Forelimb muscle (tissue), 1 donor: ENCODE data around the gene CCR7. TPM values are rescaled to one million over a fixed set of nuclear protein-coding genes. Genes with fewer than 3 reads are reported as not detected.

Experiments
- DNase-seq: peaks from one replicate; pipeline ENCODE4 v3.0.0-alpha.2; 2013; ENCODE audit warnings: low read depth
- polyA plus RNA-seq: library from polyadenylated mRNA; unstranded; fragments of 120-200 nt; gene quantifications from one replicate; pipeline ENCODE4 v1.2.1, GENCODE V29; 2013; ENCODE audit not compliant: insufficient read length

Gene CCR7
- polyA plus RNA-seq, 1 donor = 0.39 TPM

DNA sequence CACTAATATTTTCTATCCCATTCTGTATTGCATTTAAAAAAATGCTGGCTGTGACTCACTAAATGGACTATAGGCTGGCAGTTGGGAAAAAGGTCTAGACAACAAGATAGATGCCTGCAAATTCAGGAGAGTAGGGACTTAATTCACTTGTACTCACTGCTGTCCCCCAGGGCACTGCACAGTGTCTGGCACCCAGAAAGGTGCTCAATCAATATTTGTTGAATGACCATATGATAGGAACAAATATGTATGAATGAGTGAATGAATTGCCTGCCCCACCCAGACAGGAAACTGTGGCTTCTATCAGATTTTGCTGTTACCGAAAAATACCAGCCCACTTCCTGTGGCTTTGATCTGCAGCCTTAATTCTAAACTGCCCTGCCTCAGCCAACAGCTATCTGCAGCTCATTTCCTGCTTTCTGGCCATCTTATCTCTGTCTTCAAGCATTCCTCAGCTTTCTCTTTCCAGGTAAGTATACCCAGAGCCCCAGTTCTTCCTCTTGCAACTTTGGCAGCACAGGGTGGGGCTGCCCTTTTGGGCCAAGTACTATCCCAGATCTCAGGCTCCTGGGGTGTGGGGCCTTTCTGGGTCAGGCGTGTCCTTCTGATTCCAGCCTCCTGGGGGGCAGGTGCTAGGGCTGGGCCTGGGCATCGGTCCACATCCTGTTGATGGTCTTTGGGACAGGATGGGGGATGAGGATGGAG, 48.5 kb downstream of the CCR7 start:
- no peak for DNase-seq

DNA sequence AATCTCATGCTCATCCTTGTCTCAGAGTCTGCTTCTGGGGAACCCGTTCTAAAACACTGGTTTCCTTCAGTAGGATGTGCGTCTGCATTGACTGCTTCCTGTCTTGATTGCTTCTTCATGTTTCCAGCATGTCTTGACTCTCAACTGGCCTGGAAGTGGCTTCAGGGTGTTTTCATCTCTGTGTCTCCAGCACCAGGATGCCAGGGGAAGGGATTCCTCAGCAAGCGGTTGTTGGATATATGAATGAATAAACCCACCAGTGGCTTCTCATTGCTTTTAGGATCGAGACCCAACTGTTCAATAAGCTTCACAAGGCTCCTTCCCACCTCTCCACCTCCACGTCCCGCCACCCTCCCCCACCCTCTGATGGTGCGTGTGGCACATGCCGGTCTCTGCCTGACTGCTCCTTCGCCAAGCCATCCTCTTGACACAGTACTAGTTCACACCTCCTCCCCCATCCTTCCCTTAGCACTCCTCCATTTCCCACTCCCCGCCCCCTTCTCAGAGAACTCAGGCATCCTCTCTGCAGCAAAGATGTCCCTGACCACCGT, 49.7 kb downstream of the CCR7 start:
- DNase-seq = no peak

- no peak for DNase-seq
Observed at GRCh38 chr17:40515011-40515410, 50.3 kb downstream of the CCR7 start.

- no peak for DNase-seq
Observed at GRCh38 chr17:40514013-40514875, 51.0 kb downstream of the CCR7 start.

DNA sequence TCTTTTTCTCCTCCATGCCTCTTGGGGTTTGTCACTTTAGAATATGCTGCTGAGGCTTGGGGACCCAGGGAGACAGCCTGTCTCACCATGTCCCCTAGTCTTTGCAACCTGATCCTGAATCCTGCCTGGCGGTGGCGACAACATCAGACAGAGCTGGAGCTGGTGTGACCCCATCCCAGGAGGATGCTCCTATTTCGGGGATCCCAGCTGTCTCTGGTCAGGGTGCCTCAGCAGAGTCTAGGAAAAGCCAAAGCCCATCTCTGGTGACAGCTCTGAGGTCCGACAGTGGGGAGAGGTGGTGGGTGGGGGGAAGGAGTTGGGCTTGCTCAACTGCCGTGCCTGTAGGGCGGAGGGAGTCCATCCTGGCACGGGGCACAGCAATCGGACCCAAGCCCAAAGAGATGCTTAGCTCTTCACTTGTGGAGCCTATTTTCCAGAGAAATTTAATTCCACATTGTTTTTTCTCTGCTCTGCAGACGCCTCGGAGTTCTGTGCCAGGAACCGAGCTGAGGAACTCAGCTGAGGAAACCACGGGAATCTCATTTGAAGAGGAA, 53.5 kb downstream of the CCR7 start:
- DNase-seq = no peak

GRCh38 chr17:40511136-40511535, 54.1 kb downstream of the CCR7 start:
- DNase-seq = no peak

- DNase-seq = no peak
Observed at GRCh38 chr17:40510328-40510648, 55.0 kb downstream of the CCR7 start.

- DNase-seq = no peak
Observed at GRCh38 chr17:40509626-40510327, 55.5 kb downstream of the CCR7 start.

DNA sequence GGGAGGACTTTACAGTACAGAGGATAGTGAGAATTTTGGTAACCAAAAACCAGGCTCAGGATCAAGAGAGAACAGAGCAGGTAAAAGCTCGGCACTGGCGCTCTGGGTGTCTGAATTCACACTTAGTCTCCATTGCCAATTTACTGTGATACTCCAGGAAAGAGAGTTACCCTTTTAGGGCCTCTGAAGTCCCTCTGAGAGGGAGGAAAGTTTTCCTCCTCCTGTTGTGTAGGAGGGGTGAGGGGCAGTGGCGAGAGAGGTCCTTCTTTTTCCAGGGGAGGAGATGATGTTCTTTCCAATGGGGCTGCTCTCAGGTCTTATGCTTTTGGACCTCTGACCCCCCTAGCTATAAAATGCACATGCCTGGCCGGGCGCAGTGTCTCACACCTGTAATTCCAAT, 58.5 kb downstream of the CCR7 start:
- no peak for DNase-seq

Other genes starting within 250 kb of the CCR7 start
- gene GJD3, start 200.7 kb downstream of the CCR7 start, polyA plus RNA-seq = 0.70 TPM
- 53.9 TPM for gene TOP2A, start 147.6 kb downstream of the CCR7 start, polyA plus RNA-seq
- 225 TPM for gene IGFBP4, start 122.0 kb downstream of the CCR7 start, polyA plus RNA-seq
- gene TNS4, start 63.8 kb downstream of the CCR7 start, polyA plus RNA-seq = not detected
- 115 TPM for gene SMARCE1, start 82.3 kb upstream of the CCR7 start, polyA plus RNA-seq
- gene KRT222, start 99.7 kb upstream of the CCR7 start, polyA plus RNA-seq = 0.13 TPM
- not detected for gene KRT24, start 138.3 kb upstream of the CCR7 start, polyA plus RNA-seq
- gene KRT25, start 189.9 kb upstream of the CCR7 start, polyA plus RNA-seq = not detected
- not detected for gene KRT26, start 206.7 kb upstream of the CCR7 start, polyA plus RNA-seq
- gene KRT27, start 217.1 kb upstream of the CCR7 start, polyA plus RNA-seq = not detected
- gene KRT28, start 234.5 kb upstream of the CCR7 start, polyA plus RNA-seq = not detected